Thyroid gland (tissue), 4 donors: ENCODE data around the gene NHERF2.

ENCODE experiments used
- CTCF ChIP-seq, 6 experiments: fragments of 200-600 bp in 3 of 6; fragments of 450-650 bp in 3 of 6; sonication (generic) in 3 of 6; IDR thresholded peaks; one replicate each; pipeline ENCODE4 v1.5.1; 2016 to 2019; ENCODE audit warnings: antibody characterized with exemption in 6 of 6, mild to moderate bottlenecking in 2 of 6, inconsistent platforms in 1 of 6, moderate library complexity in 1 of 6
- POLR2A ChIP-seq, 2 donors: fragments of 450-650 bp; IDR thresholded peaks; one replicate each; pipeline ENCODE4 v1.6.1; 2017; ENCODE audit warnings: antibody characterized with exemption in 2 of 2, mild to moderate bottlenecking in 2 of 2, moderate library complexity in 1 of 2

GRCh38 chr16:2037647-2038381 is 11.1 kb downstream of the NHERF2 start:
- TF ChIP-seq CTCF (IDR thresholded peaks at IDR 0.05) (no peak), POLR2A (IDR thresholded peaks at IDR 0.05) (no peak)
